ENCODE data around the gene IGSF9. TPM values are rescaled to one million over a fixed set of nuclear protein-coding genes. Genes with fewer than 3 reads are reported as not detected.

The IGSF9 gene
- total and polyA plus RNA-seq, 2 experiments from 2014 or later = 10.3 to 27.6 TPM

DNA sequence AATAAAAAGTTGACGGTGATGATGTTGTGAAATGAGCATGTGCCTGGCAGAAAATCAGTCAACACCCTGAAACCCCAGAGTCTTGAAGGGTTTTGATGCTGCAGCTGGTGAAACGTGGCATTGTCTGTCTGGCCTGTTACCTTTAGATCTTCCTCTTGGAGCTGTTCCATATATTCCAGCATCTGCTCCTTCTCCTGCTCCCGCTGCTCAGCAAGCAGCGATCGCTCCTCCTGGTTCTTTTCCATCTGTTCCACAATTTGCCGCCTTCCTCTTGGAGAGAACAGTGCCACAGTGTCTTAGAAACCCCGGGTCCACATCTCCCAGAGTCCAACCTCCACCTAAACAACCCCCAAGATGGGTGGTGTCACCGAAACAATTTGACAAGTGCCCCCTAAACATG lies 61.1 kb downstream of the IGSF9 start (continued):
- no peak for TF ChIP-seq STAT1 (IDR thresholded peaks at IDR 0.05; ENCODE audit: unreplicated experiment)
- no peak for TF ChIP-seq EZH2phosphoT487 (IDR thresholded peaks at IDR 0.05; ENCODE audit: unreplicated experiment)
- TF ChIP-seq ZNF331 (CRISPR knock-in tag; IDR thresholded peaks at IDR 0.05; ENCODE audit: low read depth) = no peak
- no peak for TF ChIP-seq NANOG (IDR thresholded peaks at IDR 0.05; ENCODE audit: borderline replicate concordance)

DNA sequence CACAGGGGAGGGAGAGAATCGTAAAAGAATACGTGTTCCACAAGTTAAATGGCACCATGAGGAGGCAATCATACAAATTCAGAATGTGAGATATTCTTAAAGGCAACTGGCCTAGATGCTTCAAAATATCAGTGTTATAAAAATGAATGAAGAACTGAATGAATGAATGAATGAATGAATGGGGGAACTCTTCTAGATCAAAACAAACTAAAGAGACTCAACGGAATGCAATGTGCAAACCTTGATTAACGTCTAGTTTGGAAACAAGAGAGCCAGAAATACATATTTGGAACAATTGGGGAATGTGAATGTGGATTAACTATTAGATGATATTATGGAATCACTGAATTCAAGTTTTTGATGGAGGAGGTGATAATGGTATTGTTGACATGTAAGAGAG lies 62.3 kb downstream of the IGSF9 start:
- Histone ChIP-seq H3K27me3 (ENCODE audit: insufficient read depth) (no peaks in the 10 kb centered on the region), H3K4me3 (no peak overlapping the region), H3K4me1 (ENCODE audit: insufficient read depth) (peaks cover 5% of the 10 kb centered on the region; the same call in 1 of the 2 replicates), H3K27ac (ENCODE audit: low read depth) (no peak overlapping the region), H3K79me2 (replicated peaks; ENCODE audit: insufficient read depth) (no peaks in the 10 kb centered on the region), H3K4me2 (no peak overlapping the region), H3F3A (replicated peaks; ENCODE audit: low read depth) (no peaks in the 10 kb centered on the region), H3K9me2 (ENCODE audit: insufficient read depth) (no peaks in the 10 kb centered on the region), H2AFZ (no peak overlapping the region), H3K36me3 (ENCODE audit: insufficient read depth) (no peaks in the 10 kb centered on the region), H4K20me1 (replicated peaks; ENCODE audit: insufficient read depth) (no peaks in the 10 kb centered on the region)
- H3K27me3 Mint-ChIP-seq (ENCODE audit: insufficient read depth, low read depth, poor library complexity) = no peaks in the 10 kb centered on the region
- no peak for ATAC-seq
- H3K4me3 Mint-ChIP-seq = no peak overlapping the region
- H3K36me3 Mint-ChIP-seq (ENCODE audit: low read depth) = no peaks in the 10 kb centered on the region
- H3K9me3 Mint-ChIP-seq = no peaks in the 10 kb centered on the region
- no peak overlapping the region for H3K27ac Mint-ChIP-seq
- no peaks in the 10 kb centered on the region; the same call in 2 of the 3 replicates for H3K4me1 Mint-ChIP-seq
- no peak for DNase-seq (ENCODE audit: low spot score)
- no peak for TF ChIP-seq EZH2 (IDR thresholded peaks at IDR 0.05; ENCODE audit: low read depth, unreplicated experiment)
- TF ChIP-seq, protein P1, sequence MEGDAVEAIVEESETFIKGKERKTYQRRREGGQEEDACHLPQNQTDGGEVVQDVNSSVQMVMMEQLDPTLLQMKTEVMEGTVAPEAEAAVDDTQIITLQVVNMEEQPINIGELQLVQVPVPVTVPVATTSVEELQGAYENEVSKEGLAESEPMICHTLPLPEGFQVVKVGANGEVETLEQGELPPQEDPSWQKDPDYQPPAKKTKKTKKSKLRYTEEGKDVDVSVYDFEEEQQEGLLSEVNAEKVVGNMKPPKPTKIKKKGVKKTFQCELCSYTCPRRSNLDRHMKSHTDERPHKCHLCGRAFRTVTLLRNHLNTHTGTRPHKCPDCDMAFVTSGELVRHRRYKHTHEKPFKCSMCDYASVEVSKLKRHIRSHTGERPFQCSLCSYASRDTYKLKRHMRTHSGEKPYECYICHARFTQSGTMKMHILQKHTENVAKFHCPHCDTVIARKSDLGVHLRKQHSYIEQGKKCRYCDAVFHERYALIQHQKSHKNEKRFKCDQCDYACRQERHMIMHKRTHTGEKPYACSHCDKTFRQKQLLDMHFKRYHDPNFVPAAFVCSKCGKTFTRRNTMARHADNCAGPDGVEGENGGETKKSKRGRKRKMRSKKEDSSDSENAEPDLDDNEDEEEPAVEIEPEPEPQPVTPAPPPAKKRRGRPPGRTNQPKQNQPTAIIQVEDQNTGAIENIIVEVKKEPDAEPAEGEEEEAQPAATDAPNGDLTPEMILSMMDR (conservative IDR thresholded peaks at IDR 0.05; ENCODE audit: low read depth in 2 of 2) = no peak

DNA sequence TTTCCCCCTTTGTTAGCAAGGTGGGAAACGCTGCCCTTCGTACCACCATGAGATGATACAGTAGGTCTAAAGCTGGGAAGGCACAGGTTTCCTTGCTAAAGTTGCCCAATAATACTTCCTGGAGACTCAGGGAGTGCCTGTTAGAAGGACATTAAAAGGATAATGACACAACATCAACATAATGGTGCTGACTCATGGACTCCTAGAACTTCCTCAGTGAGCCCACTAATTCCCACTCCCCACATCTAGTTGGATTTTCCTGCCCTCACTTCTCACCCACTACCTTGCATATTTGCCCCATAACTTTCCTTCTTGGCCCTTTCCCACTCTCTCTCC lies 62.9 kb downstream of the IGSF9 start:
- Mint-ChIP-seq H3K4me3 (no peak overlapping the region), H3K27ac (no peak overlapping the region), H3K4me1 (no peaks in the 10 kb centered on the region), H3K36me3 (ENCODE audit: low read depth) (no peaks in the 10 kb centered on the region), H3K27me3 (ENCODE audit: insufficient read depth, low read depth, poor library complexity) (no peaks in the 10 kb centered on the region), H3K9me3 (no peaks in the 10 kb centered on the region)
- Histone ChIP-seq H3K36me3 (ENCODE audit: insufficient read depth) (no peaks in the 10 kb centered on the region), H3K4me2 (no peak overlapping the region), H2AFZ (no peak overlapping the region), H3K79me2 (replicated peaks; ENCODE audit: insufficient read depth) (no peaks in the 10 kb centered on the region), H3K4me1 (ENCODE audit: insufficient read depth) (peaks cover 5% of the 10 kb centered on the region; the same call in 1 of the 2 replicates), H3K9me2 (ENCODE audit: insufficient read depth) (no peaks in the 10 kb centered on the region), H3K27me3 (ENCODE audit: insufficient read depth) (no peaks in the 10 kb centered on the region), H3F3A (replicated peaks; ENCODE audit: low read depth) (no peaks in the 10 kb centered on the region), H3K4me3 (no peak overlapping the region), H3K27ac (ENCODE audit: low read depth) (no peak overlapping the region), H4K20me1 (replicated peaks; ENCODE audit: insufficient read depth) (no peaks in the 10 kb centered on the region)
- ATAC-seq (no peak), DNase-seq (ENCODE audit: low spot score) (no peak)
- no peak for TF ChIP-seq JUNB (IDR thresholded peaks at IDR 0.05; ENCODE audit: unreplicated experiment)
- TF ChIP-seq, protein P2, sequence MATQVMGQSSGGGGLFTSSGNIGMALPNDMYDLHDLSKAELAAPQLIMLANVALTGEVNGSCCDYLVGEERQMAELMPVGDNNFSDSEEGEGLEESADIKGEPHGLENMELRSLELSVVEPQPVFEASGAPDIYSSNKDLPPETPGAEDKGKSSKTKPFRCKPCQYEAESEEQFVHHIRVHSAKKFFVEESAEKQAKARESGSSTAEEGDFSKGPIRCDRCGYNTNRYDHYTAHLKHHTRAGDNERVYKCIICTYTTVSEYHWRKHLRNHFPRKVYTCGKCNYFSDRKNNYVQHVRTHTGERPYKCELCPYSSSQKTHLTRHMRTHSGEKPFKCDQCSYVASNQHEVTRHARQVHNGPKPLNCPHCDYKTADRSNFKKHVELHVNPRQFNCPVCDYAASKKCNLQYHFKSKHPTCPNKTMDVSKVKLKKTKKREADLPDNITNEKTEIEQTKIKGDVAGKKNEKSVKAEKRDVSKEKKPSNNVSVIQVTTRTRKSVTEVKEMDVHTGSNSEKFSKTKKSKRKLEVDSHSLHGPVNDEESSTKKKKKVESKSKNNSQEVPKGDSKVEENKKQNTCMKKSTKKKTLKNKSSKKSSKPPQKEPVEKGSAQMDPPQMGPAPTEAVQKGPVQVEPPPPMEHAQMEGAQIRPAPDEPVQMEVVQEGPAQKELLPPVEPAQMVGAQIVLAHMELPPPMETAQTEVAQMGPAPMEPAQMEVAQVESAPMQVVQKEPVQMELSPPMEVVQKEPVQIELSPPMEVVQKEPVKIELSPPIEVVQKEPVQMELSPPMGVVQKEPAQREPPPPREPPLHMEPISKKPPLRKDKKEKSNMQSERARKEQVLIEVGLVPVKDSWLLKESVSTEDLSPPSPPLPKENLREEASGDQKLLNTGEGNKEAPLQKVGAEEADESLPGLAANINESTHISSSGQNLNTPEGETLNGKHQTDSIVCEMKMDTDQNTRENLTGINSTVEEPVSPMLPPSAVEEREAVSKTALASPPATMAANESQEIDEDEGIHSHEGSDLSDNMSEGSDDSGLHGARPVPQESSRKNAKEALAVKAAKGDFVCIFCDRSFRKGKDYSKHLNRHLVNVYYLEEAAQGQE (IDR thresholded peaks at IDR 0.05; ENCODE audit: unreplicated experiment) = no peak
- no peak for TF ChIP-seq CREB1 (CRISPR knock-in tag; IDR thresholded peaks at IDR 0.05; ENCODE audit: low read depth)
- no peak for TF ChIP-seq EZH2 (IDR thresholded peaks at IDR 0.05; ENCODE audit: low read depth, unreplicated experiment)
- TF ChIP-seq, protein P1 (conservative IDR thresholded peaks at IDR 0.05; ENCODE audit: low read depth in 2 of 2) = no peak
- TF ChIP-seq NANOG (IDR thresholded peaks at IDR 0.05; ENCODE audit: borderline replicate concordance) = no peak
- no peak for TF ChIP-seq ZNF331 (CRISPR knock-in tag; IDR thresholded peaks at IDR 0.05; ENCODE audit: low read depth)
